Umbilical cord (tissue), 2 donors: Measurements from ENCODE around the gene PACRG. TPM values are rescaled to one million over a fixed set of nuclear protein-coding genes. Genes with fewer than 3 reads are reported as not detected.
A peak's percentile ranks its signal among the peaks of the same experiment; 100 is the strongest.

Experiments
- DNase-seq: peaks from one replicate; pipeline ENCODE4 v3.0.0-alpha.2; 2015; ENCODE audit warnings: low spot score
- total RNA-seq: library from RNA; depleted of rRNA; stranded (reverse); fragments of >200 nt; gene quantifications from one replicate; pipeline ENCODE4 v1.2.3, GENCODE V29; 2014; ENCODE audit warnings: low replicate concordance; ENCODE audit not compliant: insufficient read depth

Gene PACRG
- total RNA-seq, 1 donor from 2014 or later: 0.96 TPM

- no peak for DNase-seq
These were observed 604.8 kb downstream of the PACRG start for GRCh38 chr6:163332575-163332974.

- DNase-seq: no peak
These were observed 605.3 kb downstream of the PACRG start for GRCh38 chr6:163333038-163333437.

GRCh38 chr6:163333701-163334663 is 606.2 kb downstream of the PACRG start:
- no peak for DNase-seq

GRCh38 chr6:163335056-163335455 is 607.3 kb downstream of the PACRG start:
- no peak for DNase-seq

GRCh38 chr6:163335671-163336545 is 608.1 kb downstream of the PACRG start:
- DNase-seq: peak; percentile 50

GRCh38 chr6:163336961-163337360 is 609.2 kb downstream of the PACRG start:
- DNase-seq: no peak

GRCh38 chr6:163337958-163338357 is 610.2 kb downstream of the PACRG start:
- DNase-seq: no peak

- peak; percentile 78 for DNase-seq
These were observed 611.1 kb downstream of the PACRG start for GRCh38 chr6:163338671-163339405.

GRCh38 chr6:163339466-163339865 is 611.7 kb downstream of the PACRG start:
- no peak for DNase-seq

- DNase-seq: no peak
These were observed 612.6 kb downstream of the PACRG start for GRCh38 chr6:163340201-163340887.

GRCh38 chr6:163341224-163342061 is 613.7 kb downstream of the PACRG start:
- DNase-seq: no peak

- no peak for DNase-seq
These were observed 615.1 kb downstream of the PACRG start for GRCh38 chr6:163342571-163343539.

GRCh38 chr6:163343609-163344008 is 615.8 kb downstream of the PACRG start:
- DNase-seq: no peak

- DNase-seq: peak; percentile 41
These were observed 616.6 kb downstream of the PACRG start for GRCh38 chr6:163344411-163344810.

GRCh38 chr6:163345931-163346330 is 618.2 kb downstream of the PACRG start:
- DNase-seq: no peak

- peak; percentile 79 for DNase-seq
These were observed 618.8 kb downstream of the PACRG start for GRCh38 chr6:163346497-163346961.

GRCh38 chr6:163347021-163347446 is 619.3 kb downstream of the PACRG start:
- peak; percentile 28 for DNase-seq

- no peak for DNase-seq
These were observed 621.3 kb downstream of the PACRG start for GRCh38 chr6:163348789-163349680.
